Measurements from ENCODE around the gene KRTAP17-1. TPM values are rescaled to one million over a fixed set of nuclear protein-coding genes. Genes with fewer than 3 reads are reported as not detected.

KRTAP17-1 gene
- total RNA-seq, 2 experiments from 2014 or later: not detected

DNA sequence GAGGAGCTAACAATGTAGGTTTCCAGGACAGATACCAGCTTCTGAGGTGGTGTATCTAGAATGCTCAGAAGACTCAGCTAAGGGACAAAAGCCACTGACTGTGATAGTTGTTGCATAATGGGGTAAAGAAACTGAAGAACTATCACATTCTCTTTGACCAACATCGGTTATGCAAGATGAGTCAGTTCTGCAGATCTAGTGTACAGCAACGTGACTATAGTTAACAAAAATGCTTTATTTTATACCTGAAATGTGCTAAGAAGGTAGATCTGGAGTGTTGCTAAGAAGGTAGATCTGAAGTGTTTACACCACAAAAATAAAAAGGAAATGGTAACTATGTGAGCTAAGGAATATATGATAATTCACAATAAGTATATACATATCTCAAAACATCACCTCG, 47.8 kb downstream of the KRTAP17-1 start:
- Mint-ChIP-seq H3K36me3 (ENCODE audit: low read depth) (no peaks in the 10 kb centered on the region), H3K9me3 (ENCODE audit: low read depth) (no peaks in the 10 kb centered on the region), H3K27me3 (no peaks in the 10 kb centered on the region), H3K27ac (no peak overlapping the region), H3K4me3 (no peak overlapping the region), H3K4me1 (peaks cover 3% of the 10 kb centered on the region)
- ATAC-seq (no peak), DNase-seq (no peak)
- ChIA-PET CTCF (no interaction called here), POLR2A (no interaction called here)
- intact Hi-C loops (cut with DNase I, micrococcal nuclease): no loop called here

DNA sequence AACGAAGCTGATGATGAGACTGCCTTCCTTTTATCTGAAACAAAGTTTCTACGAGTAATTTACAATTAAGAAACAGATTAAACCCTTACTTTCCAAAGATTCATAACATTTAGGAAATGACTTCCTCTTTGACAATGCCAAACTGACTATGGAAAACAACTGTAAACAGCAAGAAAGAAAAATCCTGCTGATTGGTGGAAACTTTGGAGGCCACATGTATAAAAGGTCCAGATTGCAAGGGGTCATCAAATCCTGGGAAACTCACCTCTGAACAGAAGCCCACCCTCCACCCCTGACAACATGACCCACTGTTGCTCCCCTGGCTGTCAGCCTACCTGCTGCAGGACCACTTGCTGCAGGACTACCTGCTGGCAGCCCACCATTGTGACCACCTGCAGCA, 50.4 kb downstream of the KRTAP17-1 start, which contains the start of gene KRTAP9-6:
Gene KRTAP9-6, plus strand, starts transcription at position 301 of the 400 bp plus-strand sequence. Its CDS starts 0 bp downstream, at position 301.
- H3K27ac Mint-ChIP-seq: no peak within 1 kb of the TSS
- no peak for ATAC-seq
- CTCF ChIA-PET: no interaction called here

More for the DNA sequence above, 50.4 kb downstream of the KRTAP17-1 start, which contains the start of gene KRTAP9-6:
- no peaks in the 10 kb centered on the region for H3K9me3 Mint-ChIP-seq (ENCODE audit: low read depth)
- intact Hi-C loops (cut with DNase I, micrococcal nuclease): no loop called here
- no peak for DNase-seq
- POLR2A ChIA-PET: no interaction called here
- H3K4me1 Mint-ChIP-seq: peaks cover 18% of the 10 kb centered on the region
- no peaks in the 10 kb centered on the region for H3K36me3 Mint-ChIP-seq (ENCODE audit: low read depth)
- no peaks in the 10 kb centered on the region for H3K27me3 Mint-ChIP-seq
- H3K4me3 Mint-ChIP-seq: no peak within 1 kb of the TSS

Other genes starting within 250 kb of the KRTAP17-1 start
- not detected for gene KRTAP2-4, start 249.8 kb downstream of the KRTAP17-1 start, total RNA-seq
- not detected for gene KRTAP4-7, start 231.6 kb downstream of the KRTAP17-1 start, total RNA-seq
- gene KRTAP4-8, start 217.6 kb downstream of the KRTAP17-1 start, total RNA-seq: not detected
- gene KRTAP4-16, start 213.5 kb downstream of the KRTAP17-1 start, total RNA-seq: not detected
- gene KRTAP4-9, start 210.3 kb downstream of the KRTAP17-1 start, total RNA-seq: not detected
- not detected for gene KRTAP4-11, start 197.3 kb downstream of the KRTAP17-1 start, total RNA-seq
- not detected for gene KRTAP4-12, start 191.5 kb downstream of the KRTAP17-1 start, total RNA-seq
- gene KRTAP4-6, start 175.2 kb downstream of the KRTAP17-1 start, total RNA-seq: not detected
- not detected for gene KRTAP4-5, start 165.9 kb downstream of the KRTAP17-1 start, total RNA-seq
- gene KRTAP4-4, start 155.0 kb downstream of the KRTAP17-1 start, total RNA-seq: not detected
- not detected for gene KRTAP4-3, start 147.5 kb downstream of the KRTAP17-1 start, total RNA-seq
- gene KRTAP4-2, start 137.5 kb downstream of the KRTAP17-1 start, total RNA-seq: not detected
- not detected for gene KRTAP4-1, start 130.8 kb downstream of the KRTAP17-1 start, total RNA-seq
- not detected for gene KRTAP9-1, start 125.8 kb downstream of the KRTAP17-1 start, total RNA-seq
- not detected for gene KRTAP9-2, start 89.1 kb downstream of the KRTAP17-1 start, total RNA-seq
- not detected for gene KRTAP9-3, start 83.3 kb downstream of the KRTAP17-1 start, total RNA-seq
- not detected for gene KRTAP9-8, start 77.7 kb downstream of the KRTAP17-1 start, total RNA-seq
- not detected for gene KRTAP9-4, start 66.0 kb downstream of the KRTAP17-1 start, total RNA-seq
- gene KRTAP9-9, start 60.3 kb downstream of the KRTAP17-1 start, total RNA-seq: not detected
- not detected for gene KRTAP9-6, start 50.3 kb downstream of the KRTAP17-1 start, total RNA-seq
- gene KRTAP9-7, start 40.0 kb downstream of the KRTAP17-1 start, total RNA-seq: not detected
- gene KRTAP29-1, start 12.9 kb downstream of the KRTAP17-1 start, total RNA-seq: not detected
- not detected for gene KRTAP16-1, start 6.4 kb downstream of the KRTAP17-1 start, total RNA-seq
- not detected for gene KRT33A, start 35.1 kb upstream of the KRTAP17-1 start, total RNA-seq
- not detected for gene KRT33B, start 54.1 kb upstream of the KRTAP17-1 start, total RNA-seq
- not detected for gene KRT34, start 66.6 kb upstream of the KRTAP17-1 start, total RNA-seq
- gene KRT31, start 81.9 kb upstream of the KRTAP17-1 start, total RNA-seq: not detected
- not detected for gene KRT37, start 108.9 kb upstream of the KRTAP17-1 start, total RNA-seq
- not detected for gene KRT38, start 125.3 kb upstream of the KRTAP17-1 start, total RNA-seq
- not detected for gene KRT32, start 151.7 kb upstream of the KRTAP17-1 start, total RNA-seq
- not detected for gene KRT35, start 165.4 kb upstream of the KRTAP17-1 start, total RNA-seq
- not detected for gene KRT36, start 174.2 kb upstream of the KRTAP17-1 start, total RNA-seq
- not detected for gene KRT13, start 189.9 kb upstream of the KRTAP17-1 start, total RNA-seq
- gene KRT15, start 203.2 kb upstream of the KRTAP17-1 start, total RNA-seq: not detected
- gene KRT19, start 212.6 kb upstream of the KRTAP17-1 start, total RNA-seq: not detected

Data from activated CD4-positive, alpha-beta T cell treated with anti-CD3 and anti-CD28 coated beads for 36 hours (primary cell).